ENCODE measurements around the gene ALPK1.
"Not testable (repeated sequence)": the region's sequence is repeated elsewhere in the genome, so short reads cannot be mapped to it uniquely, and the experiment has no call there.

The ALPK1 gene

GRCh38 chr4:112287258-112287989 lies 9.7 kb upstream of the ALPK1 start:
- TF ChIP-seq CTCF (IDR thresholded peaks at IDR 0.05; ENCODE audit: low read depth, low read length): no peak
- DNase-seq (ENCODE audit: extremely low read depth, low read depth): no peak

- TF ChIP-seq CTCF (IDR thresholded peaks at IDR 0.05; ENCODE audit: low read depth, low read length): no peak
- DNase-seq (ENCODE audit: extremely low read depth, low read depth): no peak
Measured at GRCh38 chr4:112288455-112288854, 8.7 kb upstream of the ALPK1 start.

- TF ChIP-seq CTCF (IDR thresholded peaks at IDR 0.05; ENCODE audit: low read depth, low read length): no peak
Measured at GRCh38 chr4:112289407-112290253, 7.5 kb upstream of the ALPK1 start.

GRCh38 chr4:112290341-112290740 lies 6.8 kb upstream of the ALPK1 start:
- TF ChIP-seq CTCF (IDR thresholded peaks at IDR 0.05; ENCODE audit: low read depth, low read length): no peak
- no peak for DNase-seq (ENCODE audit: extremely low read depth, low read depth)

More at GRCh38 chr4:112289407-112290253, 7.5 kb upstream of the ALPK1 start:
- DNase-seq (ENCODE audit: extremely low read depth, low read depth): no peak

- no peak for DNase-seq (ENCODE audit: extremely low read depth, low read depth)
- TF ChIP-seq CTCF (IDR thresholded peaks at IDR 0.05; ENCODE audit: low read depth, low read length): no peak
Measured at GRCh38 chr4:112299721-112300120, 2.6 kb downstream of the ALPK1 start.

GRCh38 chr4:112302320-112303274 lies 5.4 kb downstream of the ALPK1 start:
- no peak for DNase-seq (ENCODE audit: extremely low read depth, low read depth)
- no peak for TF ChIP-seq CTCF (IDR thresholded peaks at IDR 0.05; ENCODE audit: low read depth, low read length)

- DNase-seq (ENCODE audit: extremely low read depth, low read depth): not testable (repeated sequence)
Measured at GRCh38 chr4:112305477-112305876, 8.3 kb downstream of the ALPK1 start.

GRCh38 chr4:112309263-112309791 lies 12.2 kb downstream of the ALPK1 start:
- not testable (repeated sequence) for DNase-seq (ENCODE audit: extremely low read depth, low read depth)

Data from AG09319 (cell line).